ENCODE results near the gene RBFOX1.

- TF ChIP-seq CTCF (IDR thresholded peaks at IDR 0.05; ENCODE audit: insufficient read depth, low read depth, low read length) (no peak), EZH2 (IDR thresholded peaks at IDR 0.05; ENCODE audit: insufficient read depth, low read length) (no peak)
Observed at GRCh38 chr16:7380441-7380840, 47.8 kb downstream of the RBFOX1 start.
